Fibroblast of the aortic adventitia (primary cell): Measurements from ENCODE around the gene MRPL48. TPM values are rescaled to one million over a fixed set of nuclear protein-coding genes. Genes with fewer than 3 reads are reported as not detected.
A peak's percentile ranks its signal among the peaks of the same experiment; 100 is the strongest.
"Not testable (repeated sequence)": the region's sequence is repeated elsewhere in the genome, so short reads cannot be mapped to it uniquely, and the experiment has no call there.

Experiments used
- DNase-seq: peaks from one replicate; pipeline ENCODE4 v3.0.0-alpha.2; 2010; ENCODE audit warnings: low read depth
- H3K4me3 ChIP-seq: 2 replicates; pipeline ENCODE4 v1.5.1; 2011; ENCODE audit warnings: low read depth, mild to moderate bottlenecking, control low read depth, low read length, moderate library complexity
- CTCF ChIP-seq: IDR thresholded peaks from 2 replicates; pipeline ENCODE4 v1.5.1; 2011; ENCODE audit warnings: mild to moderate bottlenecking, low read length, control low read depth, inconsistent platforms; ENCODE audit not compliant: insufficient read depth
- total RNA-seq: library from RNA; depleted of rRNA; stranded (reverse); fragments of >200 nt; gene quantifications from 2 replicates; pipeline ENCODE4 v1.2.3, GENCODE V29; 2012; ENCODE audit warnings: low replicate concordance

MRPL48 gene
- total RNA-seq, 1 donor = 45.6 TPM

GRCh38 chr11:73766763-73767162 lies 20.9 kb upstream of the MRPL48 start:
- no peak for TF ChIP-seq CTCF
- no peak for DNase-seq
- H3K4me3 ChIP-seq = no peak overlapping the region

GRCh38 chr11:73770811-73771210 lies 16.9 kb upstream of the MRPL48 start:
- DNase-seq, H3K4me3 ChIP-seq: not testable (repeated sequence)

GRCh38 chr11:73779084-73779902 lies 8.4 kb upstream of the MRPL48 start:
- peak; percentile 96 for DNase-seq
- peak overlapping the region; percentile 78 for H3K4me3 ChIP-seq
- TF ChIP-seq CTCF = no peak

GRCh38 chr11:73781303-73781702 lies 6.4 kb upstream of the MRPL48 start:
- no peak for DNase-seq
- TF ChIP-seq CTCF = no peak

GRCh38 chr11:73783483-73784020 lies 4.1 kb upstream of the MRPL48 start:
- DNase-seq = no peak
- H3K4me3 ChIP-seq = no peak overlapping the region
- no peak for TF ChIP-seq CTCF

More at GRCh38 chr11:73781303-73781702, 6.4 kb upstream of the MRPL48 start:
- H3K4me3 ChIP-seq = no peak overlapping the region

GRCh38 chr11:73784080-73784634 lies 3.5 kb upstream of the MRPL48 start:
- no peak overlapping the region for H3K4me3 ChIP-seq
- peak; percentile 68 for DNase-seq
- TF ChIP-seq CTCF = no peak

- TF ChIP-seq CTCF = no peak
- no peak for DNase-seq
These were observed 2.9 kb upstream of the MRPL48 start for GRCh38 chr11:73784734-73785133.

GRCh38 chr11:73785467-73785866 lies 2.2 kb upstream of the MRPL48 start:
- not testable (repeated sequence) for DNase-seq, H3K4me3 ChIP-seq

More at GRCh38 chr11:73784734-73785133, 2.9 kb upstream of the MRPL48 start:
- H3K4me3 ChIP-seq = no peak overlapping the region
